GM21423 (cell line): ENCODE results near the gene UBE2N.

Source experiments
- ATAC-seq: cut with Tn5 transposase; IDR thresholded peaks from one replicate; pipeline ENCODE4 v1.9.1; 2021; ENCODE audit warnings: mild to moderate bottlenecking, moderate library complexity; ENCODE audit not compliant: unreplicated experiment

UBE2N gene

GRCh38 chr12:93361151-93361919 is 80.4 kb downstream of the UBE2N start:
- ATAC-seq, result no peak

- no peak for ATAC-seq
Measured at GRCh38 chr12:93360688-93361087, 81.1 kb downstream of the UBE2N start.

- no peak for ATAC-seq
Measured at GRCh38 chr12:93358821-93359220, 82.9 kb downstream of the UBE2N start.

GRCh38 chr12:93358058-93358457 is 83.7 kb downstream of the UBE2N start:
- no peak for ATAC-seq

GRCh38 chr12:93356214-93356613 is 85.5 kb downstream of the UBE2N start:
- ATAC-seq, result no peak
